GM12892 (cell line): ENCODE data around the gene OR6Y1.

Experiments used
- DNase-seq: peaks from one replicate; pipeline ENCODE4 v3.0.0; 2011; ENCODE audit not compliant: insufficient read length
- FAIRE-seq: peaks from 2 replicates; lab custom pipeline; 2011; peaks lifted over from hg19 to GRCh38; lab: Jason Lieb, UNC
- POLR2A ChIP-seq: IDR thresholded peaks from 2 replicates; pipeline ENCODE4 v1.6.1; 2011; ENCODE audit warnings: low read depth, low read length, control low read depth
- POLR2AphosphoS5 ChIP-seq: IDR thresholded peaks from 2 replicates; pipeline ENCODE4 v1.6.1; 2011; ENCODE audit warnings: low read depth, low read length, control low read depth
- TAF1 ChIP-seq: IDR thresholded peaks from 2 replicates; pipeline ENCODE4 v1.6.1; 2011; ENCODE audit warnings: low read depth, mild to moderate bottlenecking, control low read depth, low read length, borderline replicate concordance

Gene OR6Y1

DNA sequence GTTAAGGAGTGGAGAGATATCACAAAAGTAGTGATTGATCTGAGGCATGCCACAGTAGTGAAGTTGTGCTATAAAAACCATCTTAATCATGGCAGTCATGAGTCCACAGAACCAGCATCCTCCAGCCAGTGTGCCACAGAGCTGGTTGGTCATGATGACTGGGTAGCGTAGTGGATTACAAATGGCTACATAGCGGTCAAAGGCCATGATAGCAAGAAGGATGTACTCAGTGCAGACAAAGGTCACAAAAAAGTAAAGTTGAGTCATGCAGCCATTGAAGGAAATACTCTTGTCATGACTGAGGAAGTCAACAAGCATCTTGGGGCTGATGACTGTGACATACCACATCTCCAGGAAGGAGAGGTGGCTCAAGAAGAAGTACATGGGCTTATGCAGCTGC, 6.7 kb downstream of the OR6Y1 start:
- no peak for TF ChIP-seq TAF1
- no peak for TF ChIP-seq POLR2A
- no peak for TF ChIP-seq POLR2AphosphoS5
- DNase-seq (no peak), FAIRE-seq (no peak)

DNA sequence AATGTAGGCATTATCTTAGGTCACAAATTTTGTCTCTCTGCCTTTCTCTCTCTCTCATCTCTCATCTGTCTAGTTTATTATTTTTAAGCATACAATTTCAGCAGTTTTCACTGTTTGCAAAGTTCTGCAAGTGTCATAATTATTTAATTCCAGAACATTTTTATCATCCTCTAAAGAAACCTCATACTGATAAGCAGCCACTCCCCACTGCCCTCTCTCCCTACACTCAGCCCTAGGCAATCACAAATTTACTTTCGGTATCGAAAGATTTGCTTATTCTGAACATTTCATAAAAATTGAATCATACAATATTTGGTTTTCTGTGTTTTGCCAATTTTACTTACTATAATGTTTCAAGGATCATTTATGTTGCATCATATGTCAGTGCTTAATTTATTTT, 16.6 kb downstream of the OR6Y1 start:
- no peak for FAIRE-seq
- no peak for TF ChIP-seq POLR2AphosphoS5
- no peak for TF ChIP-seq TAF1
- TF ChIP-seq POLR2A = no peak
- DNase-seq = no peak

DNA sequence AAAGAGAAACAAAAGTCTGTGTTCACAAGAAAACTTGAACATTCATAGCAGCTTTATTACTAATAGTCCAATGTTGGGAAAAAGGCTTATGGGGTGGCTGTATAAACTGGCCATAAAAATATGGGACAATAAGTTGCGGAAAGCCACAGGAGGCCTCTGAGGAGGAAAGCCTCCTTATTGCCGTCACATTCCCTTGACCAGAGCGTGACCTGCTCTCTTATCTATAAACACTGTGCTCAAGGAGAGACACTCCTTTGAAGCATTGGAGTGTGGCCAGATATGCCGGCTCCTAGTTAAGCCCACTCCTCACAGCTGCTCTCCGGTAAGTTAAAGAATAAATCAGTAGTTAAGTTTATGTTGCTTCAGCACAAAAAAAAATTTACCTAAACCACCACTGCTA, 19.7 kb downstream of the OR6Y1 start:
- FAIRE-seq (no peak), DNase-seq (no peak)
- no peak for TF ChIP-seq POLR2A
- TF ChIP-seq POLR2AphosphoS5 = no peak
- TF ChIP-seq TAF1 = no peak

DNA sequence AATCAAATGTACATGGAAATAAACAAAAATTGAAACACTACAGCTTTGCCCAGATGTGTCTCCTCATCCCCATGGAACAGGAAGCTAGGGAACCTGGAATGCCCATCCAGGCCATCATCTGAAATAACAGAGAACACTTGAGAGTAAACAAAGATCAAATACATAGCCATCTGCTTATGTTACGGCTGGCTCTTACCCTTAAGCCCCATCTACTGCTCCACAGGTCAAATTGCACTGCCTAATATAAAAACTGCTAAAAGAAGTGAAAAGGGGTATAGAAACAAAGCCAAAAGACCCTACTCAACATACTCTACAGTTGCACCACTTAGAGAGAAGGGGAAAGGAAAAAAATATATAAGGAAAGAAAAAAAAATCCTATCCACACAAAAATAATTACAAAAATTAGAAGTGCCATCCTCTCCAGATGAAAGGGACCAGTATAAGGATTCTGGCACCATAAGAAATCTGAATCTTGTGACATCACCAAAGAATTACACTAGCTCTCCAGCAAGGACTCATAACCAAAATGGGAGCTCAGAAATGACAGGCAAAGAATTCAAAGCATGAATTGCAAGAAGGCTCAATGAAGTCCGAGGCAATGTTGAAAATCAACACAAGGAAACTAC, 26.9 kb downstream of the OR6Y1 start:
- TF ChIP-seq TAF1 = no peak
- TF ChIP-seq POLR2A = no peak
- no peak for TF ChIP-seq POLR2AphosphoS5

DNA sequence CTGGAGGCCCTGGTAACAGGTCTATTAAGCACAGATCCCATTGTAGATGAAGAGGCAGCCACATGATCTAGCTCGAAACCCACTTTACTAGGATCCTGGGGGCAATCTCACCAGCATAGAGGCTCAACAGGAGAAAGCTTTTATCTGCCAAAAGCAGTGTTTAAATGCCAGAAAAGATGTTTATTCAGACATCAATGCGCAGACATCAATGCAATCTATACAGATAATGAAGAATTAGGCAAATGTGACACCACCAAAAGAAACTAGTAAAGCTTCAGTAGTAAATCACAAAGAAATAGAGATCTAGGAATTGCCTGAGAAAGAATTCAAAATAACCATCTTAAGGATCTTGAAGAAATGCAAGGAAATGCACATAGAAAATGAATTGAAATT, 32.5 kb downstream of the OR6Y1 start:
- no peak for TF ChIP-seq POLR2A
- TF ChIP-seq TAF1 = no peak
- TF ChIP-seq POLR2AphosphoS5 = no peak
- no peak for DNase-seq
- no peak for FAIRE-seq

More for the DNA sequence above, 26.9 kb downstream of the OR6Y1 start:
- FAIRE-seq (no peak), DNase-seq (no peak)

DNA sequence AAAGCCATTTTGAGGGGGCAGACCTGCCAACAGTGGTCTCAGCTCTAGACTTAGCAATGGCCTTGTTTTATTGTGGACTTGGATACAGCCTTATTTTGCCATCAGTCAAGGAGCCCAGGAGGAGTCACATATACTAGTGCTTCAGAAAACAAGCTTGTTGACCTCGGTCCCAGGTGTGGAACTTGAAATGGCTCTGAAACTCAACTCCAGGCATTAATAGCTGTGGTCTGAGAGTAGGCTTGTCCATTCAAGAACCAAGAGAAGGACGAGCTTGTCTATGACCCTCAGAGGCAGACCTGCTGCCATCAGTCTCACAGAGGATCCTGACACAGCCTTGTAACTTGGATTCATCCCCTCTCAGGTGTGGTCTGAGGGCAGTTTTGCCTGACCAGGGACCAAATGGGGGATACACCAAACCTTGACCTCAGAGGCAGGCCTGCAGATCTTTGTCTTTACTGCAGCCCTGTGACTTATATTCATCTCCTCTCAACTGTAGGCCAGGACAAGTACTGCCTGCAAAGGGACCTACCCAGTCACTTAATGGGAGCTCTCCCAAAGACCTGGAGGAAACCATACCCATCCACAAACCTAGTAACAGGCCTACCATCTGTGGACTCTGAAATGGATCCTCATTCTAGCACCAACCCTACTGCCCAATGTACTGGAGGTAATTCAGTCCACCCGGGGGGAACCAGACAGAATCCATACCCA, 33.1 kb downstream of the OR6Y1 start:
- no peak for TF ChIP-seq POLR2A
- no peak for TF ChIP-seq POLR2AphosphoS5
- TF ChIP-seq TAF1 = no peak
- no peak for FAIRE-seq
- DNase-seq = no peak

DNA sequence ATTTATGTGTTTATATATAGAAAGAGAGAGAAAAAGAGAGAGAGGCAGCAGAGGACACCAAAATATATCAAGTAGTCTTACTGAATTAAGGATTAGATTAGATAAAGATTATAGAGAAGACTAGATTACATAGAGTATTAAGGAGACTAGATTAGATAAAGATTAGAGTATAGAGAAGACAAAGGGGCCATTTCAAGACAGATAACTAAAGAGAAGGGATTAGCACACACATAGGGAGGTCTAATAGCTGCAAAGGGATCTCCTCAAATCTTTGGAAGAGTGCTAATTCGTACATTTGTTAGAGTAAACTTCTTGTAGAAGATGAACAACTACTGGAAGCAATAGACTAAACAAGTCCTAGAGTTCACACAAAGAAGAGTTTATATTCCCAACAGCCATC, 34.2 kb downstream of the OR6Y1 start:
- TF ChIP-seq POLR2A (no peak), TAF1 (no peak), POLR2AphosphoS5 (no peak)

DNA sequence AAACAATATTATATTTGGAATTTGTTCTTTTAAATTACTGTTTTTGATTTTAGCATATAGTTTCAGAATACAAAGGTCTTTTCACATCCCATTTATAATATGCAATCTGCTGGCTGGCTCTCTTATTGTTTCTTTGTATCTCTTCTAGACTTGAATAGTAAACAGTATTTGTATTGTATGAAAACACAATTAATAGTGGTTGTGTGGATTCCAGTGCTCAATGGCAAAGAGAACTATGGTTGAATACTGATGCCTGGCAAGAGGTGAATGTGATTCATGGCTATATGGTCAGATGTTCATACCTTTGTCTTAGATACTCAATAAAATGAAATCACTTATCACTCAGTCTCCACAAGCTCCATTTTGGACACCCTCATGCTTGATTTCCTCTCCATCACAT, 37.2 kb downstream of the OR6Y1 start:
- DNase-seq (no peak), FAIRE-seq (no peak)
- TF ChIP-seq POLR2A (no peak), TAF1 (no peak), POLR2AphosphoS5 (no peak)

More for the DNA sequence above, 34.2 kb downstream of the OR6Y1 start:
- FAIRE-seq (no peak), DNase-seq (no peak)

DNA sequence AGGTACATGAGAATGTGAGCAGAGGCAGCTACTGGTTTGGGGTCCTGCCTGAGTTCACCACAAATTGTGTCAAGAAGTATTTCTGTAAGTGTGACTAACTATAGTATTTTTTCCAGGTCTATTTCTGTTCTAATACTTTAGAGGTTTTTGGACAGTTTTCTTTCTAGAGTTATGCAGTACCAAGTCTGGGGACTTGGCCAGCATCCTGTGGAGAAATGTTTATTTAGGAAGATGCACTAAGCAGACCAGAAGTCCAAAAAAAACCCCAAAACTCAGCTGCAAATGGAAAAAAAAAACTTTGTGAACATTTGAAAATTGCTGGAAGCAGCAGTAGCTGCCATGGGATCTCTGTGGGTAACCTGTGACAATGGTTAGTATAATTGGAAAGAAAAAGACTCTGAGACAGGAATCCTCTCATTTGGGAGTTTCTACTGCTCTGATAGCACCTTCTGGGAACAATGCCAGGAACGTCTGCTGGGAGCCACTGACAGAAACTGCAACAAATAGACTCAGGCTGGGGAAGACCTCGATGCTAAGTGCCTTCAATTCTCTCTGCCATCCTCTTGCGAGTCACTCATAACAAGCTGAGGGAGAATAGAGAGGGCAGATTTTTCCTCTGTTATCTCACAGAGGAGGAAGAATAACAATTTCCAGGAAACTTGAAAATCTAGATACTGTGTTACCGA, 44.6 kb downstream of the OR6Y1 start:
- TF ChIP-seq POLR2A (no peak), POLR2AphosphoS5 (no peak), TAF1 (no peak)
- DNase-seq (no peak), FAIRE-seq (no peak)

DNA sequence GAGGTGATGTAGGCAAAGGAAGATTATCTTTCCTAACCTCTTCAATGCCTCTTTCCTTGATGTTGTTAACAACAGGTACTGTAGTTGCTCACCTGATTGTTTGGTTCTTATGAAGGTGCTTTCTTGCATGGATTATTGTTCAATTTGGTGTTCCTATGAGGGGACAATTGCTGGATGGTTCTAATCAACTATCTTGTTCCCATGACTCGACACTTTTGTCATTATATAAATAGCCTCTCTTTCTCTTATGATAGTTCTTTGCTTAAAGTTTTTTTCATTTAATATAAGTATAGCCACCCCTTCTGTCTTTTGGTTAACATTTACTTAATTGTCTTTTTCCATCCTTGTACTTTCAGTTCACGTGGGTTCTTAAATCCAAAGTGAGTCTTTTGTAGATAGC, 46.7 kb downstream of the OR6Y1 start:
- TF ChIP-seq POLR2AphosphoS5 (no peak), POLR2A (no peak), TAF1 (no peak)
- FAIRE-seq (no peak), DNase-seq (no peak)

DNA sequence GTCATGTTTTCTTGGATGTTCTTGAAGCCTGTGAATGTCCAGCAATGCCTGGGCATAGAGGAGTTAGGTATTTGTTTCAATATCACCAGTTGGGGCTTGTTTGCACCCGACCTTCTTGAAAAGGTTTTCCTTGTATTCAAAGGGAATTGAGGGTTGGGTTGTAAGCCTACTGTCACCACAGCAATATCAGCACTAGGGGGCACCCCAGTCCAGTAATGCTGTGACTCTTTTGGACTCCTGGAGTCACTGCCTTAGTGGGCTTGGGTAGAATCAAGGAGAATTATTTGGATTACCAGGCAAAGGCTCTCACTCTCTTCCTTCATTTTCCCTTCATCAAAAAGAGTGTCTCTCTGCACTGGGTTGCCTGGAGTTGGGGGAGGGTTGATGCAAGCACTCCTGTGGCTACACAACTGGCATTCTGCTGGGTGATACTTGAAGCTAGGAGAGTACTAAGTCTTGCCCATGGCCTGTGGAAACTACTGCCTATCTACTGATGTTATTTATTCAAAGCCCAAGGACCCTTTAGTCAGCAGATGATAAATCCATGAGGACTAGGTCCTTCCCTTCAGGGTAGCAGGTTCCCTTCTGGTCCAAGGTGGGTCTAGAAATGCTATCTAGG, 47.7 kb downstream of the OR6Y1 start:
- TF ChIP-seq TAF1 (no peak), POLR2A (no peak), POLR2AphosphoS5 (no peak)
- DNase-seq = no peak
- peak; percentile 68 for FAIRE-seq

DNA sequence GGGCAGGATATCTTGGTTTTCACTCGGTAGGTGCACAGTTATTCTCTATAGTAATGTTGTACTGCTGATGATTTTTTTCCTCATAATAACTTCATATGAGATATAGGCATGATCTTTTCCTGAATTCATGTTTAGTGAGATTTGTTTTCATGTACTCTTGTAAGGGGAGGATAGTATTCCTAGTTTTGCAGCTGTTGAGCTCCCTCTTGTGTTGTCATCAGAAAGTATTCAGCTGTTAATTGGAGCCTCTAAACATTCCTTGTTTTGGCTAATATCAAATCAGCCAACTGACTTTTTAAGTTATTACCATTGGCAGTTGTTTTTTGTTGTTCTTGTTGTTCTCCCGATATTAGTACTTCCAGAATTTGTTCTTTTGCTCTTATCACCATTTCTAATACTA, 57.8 kb downstream of the OR6Y1 start:
- DNase-seq (no peak), FAIRE-seq (no peak)
- TF ChIP-seq POLR2AphosphoS5 = no peak
- no peak for TF ChIP-seq TAF1
- no peak for TF ChIP-seq POLR2A
